Measurements from ENCODE around the gene ADAM22. TPM values are rescaled to one million over a fixed set of nuclear protein-coding genes. Genes with fewer than 3 reads are reported as not detected.

Gene ADAM22
- polyA plus RNA-seq, 1 donor from 2014 or later, result 46.3 TPM

DNA sequence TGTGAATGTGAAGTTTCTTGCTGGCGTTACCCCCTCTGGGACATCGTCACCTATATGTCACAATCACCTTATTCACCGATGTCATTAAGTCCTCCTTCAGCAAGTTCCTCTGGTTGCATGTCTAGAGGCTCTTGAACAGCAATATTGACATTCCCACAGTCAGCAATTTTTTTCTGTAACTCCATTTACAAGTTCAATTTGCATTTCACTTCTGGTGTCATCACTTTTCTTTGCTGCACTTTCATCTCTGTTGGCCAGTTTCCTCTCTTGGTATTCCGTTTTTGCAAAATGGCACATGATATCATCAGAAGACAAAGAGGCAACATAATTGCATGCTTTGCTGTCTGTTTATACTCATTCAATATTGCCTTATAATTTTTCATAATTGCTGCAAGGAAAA, 216.0 kb downstream of the ADAM22 start:
- no peaks in the 10 kb centered on the region for H3K36me3 ChIP-seq (ENCODE audit: insufficient read depth, low read length)
- no peaks in the 10 kb centered on the region for H4K20me1 ChIP-seq (ENCODE audit: insufficient read depth)
- no peaks in the 10 kb centered on the region for H3K9me3 ChIP-seq (ENCODE audit: low read length)
- no peaks in the 10 kb centered on the region for H3F3A ChIP-seq (ENCODE audit: insufficient read depth, low read length, poor library complexity, severe bottlenecking)
- H3K27ac ChIP-seq (ENCODE audit: low read length), result no peak overlapping the region
- H3K9me2 ChIP-seq (ENCODE audit: insufficient read depth, low read length), result no peaks in the 10 kb centered on the region
- no peak overlapping the region for H2AFZ ChIP-seq (ENCODE audit: low read depth, low read length)
- H3K4me2 ChIP-seq (ENCODE audit: low read length), result no peak overlapping the region
- H3K4me3 ChIP-seq (ENCODE audit: low read length), result no peak overlapping the region
- H3K79me2 ChIP-seq (replicated peaks; ENCODE audit: insufficient read depth, low read length), result no peaks in the 10 kb centered on the region
- H3K9ac ChIP-seq (ENCODE audit: low read length), result no peak overlapping the region
- TF ChIP-seq RAD21 (conservative IDR thresholded peaks at IDR 0.05), result no peak
- no peak for TF ChIP-seq MXI1 (conservative IDR thresholded peaks at IDR 0.05; ENCODE audit: poor library complexity, severe bottlenecking)
- TF ChIP-seq, protein P1, sequence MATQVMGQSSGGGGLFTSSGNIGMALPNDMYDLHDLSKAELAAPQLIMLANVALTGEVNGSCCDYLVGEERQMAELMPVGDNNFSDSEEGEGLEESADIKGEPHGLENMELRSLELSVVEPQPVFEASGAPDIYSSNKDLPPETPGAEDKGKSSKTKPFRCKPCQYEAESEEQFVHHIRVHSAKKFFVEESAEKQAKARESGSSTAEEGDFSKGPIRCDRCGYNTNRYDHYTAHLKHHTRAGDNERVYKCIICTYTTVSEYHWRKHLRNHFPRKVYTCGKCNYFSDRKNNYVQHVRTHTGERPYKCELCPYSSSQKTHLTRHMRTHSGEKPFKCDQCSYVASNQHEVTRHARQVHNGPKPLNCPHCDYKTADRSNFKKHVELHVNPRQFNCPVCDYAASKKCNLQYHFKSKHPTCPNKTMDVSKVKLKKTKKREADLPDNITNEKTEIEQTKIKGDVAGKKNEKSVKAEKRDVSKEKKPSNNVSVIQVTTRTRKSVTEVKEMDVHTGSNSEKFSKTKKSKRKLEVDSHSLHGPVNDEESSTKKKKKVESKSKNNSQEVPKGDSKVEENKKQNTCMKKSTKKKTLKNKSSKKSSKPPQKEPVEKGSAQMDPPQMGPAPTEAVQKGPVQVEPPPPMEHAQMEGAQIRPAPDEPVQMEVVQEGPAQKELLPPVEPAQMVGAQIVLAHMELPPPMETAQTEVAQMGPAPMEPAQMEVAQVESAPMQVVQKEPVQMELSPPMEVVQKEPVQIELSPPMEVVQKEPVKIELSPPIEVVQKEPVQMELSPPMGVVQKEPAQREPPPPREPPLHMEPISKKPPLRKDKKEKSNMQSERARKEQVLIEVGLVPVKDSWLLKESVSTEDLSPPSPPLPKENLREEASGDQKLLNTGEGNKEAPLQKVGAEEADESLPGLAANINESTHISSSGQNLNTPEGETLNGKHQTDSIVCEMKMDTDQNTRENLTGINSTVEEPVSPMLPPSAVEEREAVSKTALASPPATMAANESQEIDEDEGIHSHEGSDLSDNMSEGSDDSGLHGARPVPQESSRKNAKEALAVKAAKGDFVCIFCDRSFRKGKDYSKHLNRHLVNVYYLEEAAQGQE (IDR thresholded peaks at IDR 0.05; ENCODE audit: borderline replicate concordance), result no peak
- no peak for TF ChIP-seq EZH2 (IDR thresholded peaks at IDR 0.05; ENCODE audit: borderline replicate concordance, insufficient read depth, low read length, poor library complexity, severe bottlenecking)
- TF ChIP-seq SMC3 (conservative IDR thresholded peaks at IDR 0.05; ENCODE audit: poor library complexity), result no peak
- H3K27me3 ChIP-seq (ENCODE audit: insufficient read depth, low read depth, low read length), result no peaks in the 10 kb centered on the region

DNA sequence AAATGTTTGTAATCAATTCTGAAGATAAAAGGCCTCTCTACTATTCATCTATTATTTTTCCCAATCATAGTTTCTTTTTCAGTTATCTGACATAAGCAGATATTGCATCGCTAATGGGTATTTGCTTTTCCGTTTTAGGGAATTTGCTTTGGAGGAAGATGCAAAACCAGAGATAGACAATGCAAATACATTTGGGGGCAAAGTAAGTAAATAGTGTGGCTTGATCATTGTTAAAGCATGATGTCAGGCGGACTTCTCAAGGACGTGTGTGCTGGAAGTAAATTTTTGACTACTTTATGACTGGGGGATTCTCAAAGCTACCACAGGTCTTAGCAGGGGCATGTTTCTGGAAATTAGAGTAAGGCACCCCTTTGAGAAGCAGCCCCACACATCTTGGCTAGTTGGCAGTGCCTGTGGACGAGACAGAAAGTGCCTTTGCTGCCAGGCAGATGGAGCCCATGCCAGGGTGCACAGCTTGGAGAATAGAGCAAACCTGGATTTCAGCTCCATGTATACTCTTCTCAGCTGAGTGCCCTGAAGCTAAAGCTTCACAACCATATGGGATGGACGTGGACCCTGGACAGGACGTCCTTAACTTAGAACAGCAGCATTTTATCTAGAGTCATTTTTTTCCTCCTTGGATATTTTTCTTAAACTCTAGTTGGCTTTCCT, 217.2 kb downstream of the ADAM22 start:
- Histone ChIP-seq H3K9me3 (ENCODE audit: low read length) (no peaks in the 10 kb centered on the region), H3K9me2 (ENCODE audit: insufficient read depth, low read length) (no peaks in the 10 kb centered on the region), H4K20me1 (ENCODE audit: insufficient read depth) (no peaks in the 10 kb centered on the region), H3F3A (ENCODE audit: insufficient read depth, low read length, poor library complexity, severe bottlenecking) (no peaks in the 10 kb centered on the region), H3K27ac (ENCODE audit: low read length) (no peak overlapping the region), H3K36me3 (ENCODE audit: insufficient read depth, low read length) (no peaks in the 10 kb centered on the region), H3K9ac (ENCODE audit: low read length) (no peak overlapping the region), H3K79me2 (replicated peaks; ENCODE audit: insufficient read depth, low read length) (no peaks in the 10 kb centered on the region), H2AFZ (ENCODE audit: low read depth, low read length) (no peak overlapping the region), H3K27me3 (ENCODE audit: insufficient read depth, low read depth, low read length) (no peaks in the 10 kb centered on the region), H3K4me3 (ENCODE audit: low read length) (no peak overlapping the region), H3K4me2 (ENCODE audit: low read length) (no peak overlapping the region)
- no peak for TF ChIP-seq TAF1 (IDR thresholded peaks at IDR 0.05; ENCODE audit: low read depth)
- TF ChIP-seq EZH2 (IDR thresholded peaks at IDR 0.05; ENCODE audit: borderline replicate concordance, insufficient read depth, low read length, poor library complexity, severe bottlenecking), result no peak
- no peak for TF ChIP-seq MXI1 (conservative IDR thresholded peaks at IDR 0.05; ENCODE audit: poor library complexity, severe bottlenecking)
- TF ChIP-seq, protein P1 (IDR thresholded peaks at IDR 0.05; ENCODE audit: borderline replicate concordance), result no peak
- TF ChIP-seq SMC3 (conservative IDR thresholded peaks at IDR 0.05; ENCODE audit: poor library complexity), result no peak
- TF ChIP-seq, protein P2, sequence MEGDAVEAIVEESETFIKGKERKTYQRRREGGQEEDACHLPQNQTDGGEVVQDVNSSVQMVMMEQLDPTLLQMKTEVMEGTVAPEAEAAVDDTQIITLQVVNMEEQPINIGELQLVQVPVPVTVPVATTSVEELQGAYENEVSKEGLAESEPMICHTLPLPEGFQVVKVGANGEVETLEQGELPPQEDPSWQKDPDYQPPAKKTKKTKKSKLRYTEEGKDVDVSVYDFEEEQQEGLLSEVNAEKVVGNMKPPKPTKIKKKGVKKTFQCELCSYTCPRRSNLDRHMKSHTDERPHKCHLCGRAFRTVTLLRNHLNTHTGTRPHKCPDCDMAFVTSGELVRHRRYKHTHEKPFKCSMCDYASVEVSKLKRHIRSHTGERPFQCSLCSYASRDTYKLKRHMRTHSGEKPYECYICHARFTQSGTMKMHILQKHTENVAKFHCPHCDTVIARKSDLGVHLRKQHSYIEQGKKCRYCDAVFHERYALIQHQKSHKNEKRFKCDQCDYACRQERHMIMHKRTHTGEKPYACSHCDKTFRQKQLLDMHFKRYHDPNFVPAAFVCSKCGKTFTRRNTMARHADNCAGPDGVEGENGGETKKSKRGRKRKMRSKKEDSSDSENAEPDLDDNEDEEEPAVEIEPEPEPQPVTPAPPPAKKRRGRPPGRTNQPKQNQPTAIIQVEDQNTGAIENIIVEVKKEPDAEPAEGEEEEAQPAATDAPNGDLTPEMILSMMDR (IDR thresholded peaks at IDR 0.05; ENCODE audit: poor library complexity, severe bottlenecking), result no peak
- no peak for TF ChIP-seq EP300 (conservative IDR thresholded peaks at IDR 0.05; ENCODE audit: poor library complexity, severe bottlenecking)
